K562 (cell line): ENCODE data around the gene FBXW9. TPM values are rescaled to one million over a fixed set of nuclear protein-coding genes. Genes with fewer than 3 reads are reported as not detected.

Experiments used
- ATF7 ChIP-seq: fragments of 450-650 bp; IDR thresholded peaks from 2 replicates; pipeline ENCODE4 v1.7.1; 2014; ENCODE audit warnings: mild to moderate bottlenecking, moderate library complexity
- BACH1 ChIP-seq: fragments of 200-800 bp; sonication (Bioruptor generic); IDR thresholded peaks from 2 replicates; pipeline ENCODE4 v1.6.1; 2016; ENCODE audit warnings: missing genetic modification characterization, missing compliant biosample characterization
- EP300 ChIP-seq: IDR thresholded peaks from 2 replicates; pipeline ENCODE4 v1.6.1; 2012; ENCODE audit warnings: low read length, improper control_type of control experiment
- EZH2 ChIP-seq: IDR thresholded peaks from 2 replicates; pipeline ENCODE4 v1.6.1; 2012; ENCODE audit warnings: low read depth, mild to moderate bottlenecking, inconsistent platforms, low read length, borderline replicate concordance
- HDAC1 ChIP-seq, 2 experiments: fragments of 450-650 bp; IDR thresholded peaks; 2 replicates each; pipeline ENCODE4 v1.6.1; 2016 to 2017; ENCODE audit warnings: inconsistent platforms in 1 of 2, mild to moderate bottlenecking in 1 of 2, moderate library complexity in 1 of 2
- HDAC2 ChIP-seq: fragments of 450-650 bp; IDR thresholded peaks from 2 replicates; pipeline ENCODE4 v1.6.1; 2016; ENCODE audit warnings: mild to moderate bottlenecking
- HNRNPLL ChIP-seq: fragments of 200-400 bp; formaldehyde crosslinking; IDR thresholded peaks from 2 replicates; pipeline ENCODE4 v1.6.1; 2017; ENCODE audit warnings: low read length, low read depth, mild to moderate bottlenecking; ENCODE audit not compliant: poor library complexity, severe bottlenecking
- NEUROD1 ChIP-seq: fragments of 150-350 bp; IDR thresholded peaks from 2 replicates; pipeline ENCODE4 v1.6.1; 2014; ENCODE audit warnings: borderline replicate concordance, low read length, low read depth; ENCODE audit not compliant: partially characterized antibody
- NR2C2 ChIP-seq, 2 experiments: fragments of 200-800 bp in 1 of 2; sonication (Bioruptor generic) in 1 of 2; sonication (generic) in 1 of 2; formaldehyde crosslinking in 1 of 2; IDR thresholded peaks; 2 replicates each; pipeline versions ENCODE4 v1.6.1 to v1.8.0; 2016 to 2022; ENCODE audit warnings: mild to moderate bottlenecking in 1 of 2, missing compliant biosample characterization in 1 of 2, missing genetic modification characterization in 1 of 2, missing genetic modification reagents in 1 of 2
- PHF20 ChIP-seq: fragments of 450-650 bp; IDR thresholded peaks from 2 replicates; pipeline ENCODE4 v1.6.1; 2018; ENCODE audit not compliant: partially characterized antibody
- POLR2B ChIP-seq: fragments of 450-650 bp; IDR thresholded peaks from 2 replicates; pipeline ENCODE4 v1.6.1; 2018; ENCODE audit warnings: low read depth; ENCODE audit not compliant: partially characterized antibody
- PYGO2 ChIP-seq: fragments of 450-650 bp; IDR thresholded peaks from 2 replicates; pipeline ENCODE4 v1.6.1; 2016; ENCODE audit warnings: mild to moderate bottlenecking, missing genetic modification characterization, moderate library complexity, missing compliant biosample characterization
- RBFOX2 ChIP-seq: fragments of 200-400 bp; formaldehyde crosslinking; IDR thresholded peaks from 2 replicates; pipeline ENCODE4 v1.6.1; 2017; ENCODE audit warnings: low read depth, mild to moderate bottlenecking, low read length, moderate library complexity
- RUNX1 ChIP-seq: sonication (generic); IDR thresholded peaks from 2 replicates; pipeline ENCODE4 v1.6.1; 2016; ENCODE audit warnings: antibody characterized with exemption, low read depth
- SIN3B ChIP-seq: fragments of 450-650 bp; IDR thresholded peaks from 2 replicates; pipeline ENCODE4 v1.6.1; 2017; ENCODE audit warnings: low read depth, mild to moderate bottlenecking, moderate library complexity
- SRF ChIP-seq, 2 experiments: fragments of 250-450, 450-650 bp in 1 of 2; sonication (Bioruptor Pico) in 1 of 2; sonication (generic) in 1 of 2; formaldehyde crosslinking; IDR thresholded peaks; 2 replicates each; pipeline versions ENCODE4 v1.5.0 to v1.5.1; 2020 to 2022; ENCODE audit warnings: mild to moderate bottlenecking in 1 of 2, missing genetic modification reagents in 1 of 2
- SRSF7 ChIP-seq: fragments of 200-400 bp; formaldehyde crosslinking; optimal IDR thresholded peaks from 2 replicates; pipeline ENCODE3; 2017; ENCODE audit warnings: mild to moderate bottlenecking, low read depth, low read length
- STAT5A ChIP-seq: IDR thresholded peaks from 2 replicates; pipeline ENCODE4 v1.6.1; 2012; ENCODE audit warnings: low read length, inconsistent platforms, borderline replicate concordance
- TEAD2 ChIP-seq: fragments of 450-650 bp; IDR thresholded peaks from 2 replicates; pipeline ENCODE4 v1.6.1; 2016; ENCODE audit warnings: missing genetic modification characterization, control low read depth, missing compliant biosample characterization
- TOE1 ChIP-seq, 2 experiments: fragments of 450-650 bp in 1 of 2; sonication (generic) in 1 of 2; formaldehyde crosslinking in 1 of 2; IDR thresholded peaks; 2 replicates each; pipeline versions ENCODE4 v1.7.1 to v1.8.0; 2016 to 2022; ENCODE audit warnings: borderline replicate concordance in 2 of 2, mild to moderate bottlenecking in 2 of 2, antibody characterized with exemption in 1 of 2, inconsistent platforms in 1 of 2, low read depth in 1 of 2, missing genetic modification reagents in 1 of 2, moderate library complexity in 1 of 2
- ZBTB7A ChIP-seq: IDR thresholded peaks from 2 replicates; pipeline ENCODE4 v1.6.1; 2011; ENCODE audit warnings: low read depth, mild to moderate bottlenecking, low read length, moderate library complexity, borderline replicate concordance; ENCODE audit not compliant: control insufficient read depth
- ZBTB8A ChIP-seq: fragments of 450-650 bp; IDR thresholded peaks from 2 replicates; pipeline ENCODE4 v1.6.1; 2018; ENCODE audit warnings: mild to moderate bottlenecking, moderate library complexity; ENCODE audit not compliant: partially characterized antibody
- ZFX ChIP-seq: sonication (generic); formaldehyde crosslinking; IDR thresholded peaks from 2 replicates; pipeline ENCODE4 v1.8.0; 2022; ENCODE audit warnings: mild to moderate bottlenecking, missing genetic modification reagents, moderate library complexity
- ZNF197 ChIP-seq: fragments of 200-800 bp; sonication (Bioruptor generic); IDR thresholded peaks from 2 replicates; pipeline ENCODE4 v1.6.1; 2016; ENCODE audit warnings: low read depth, missing genetic modification characterization, missing compliant biosample characterization
- ZNF644 ChIP-seq: fragments of 200-800 bp; sonication (Bioruptor generic); IDR thresholded peaks from 2 replicates; pipeline ENCODE4 v1.6.1; 2016; ENCODE audit warnings: low read depth, missing genetic modification characterization, missing compliant biosample characterization
- ZNF778 ChIP-seq: fragments of 450-650 bp; formaldehyde crosslinking; IDR thresholded peaks from 2 replicates; pipeline ENCODE4 v1.4.0; 2020; ENCODE audit warnings: mild to moderate bottlenecking, moderate library complexity
- polyA plus RNA-seq, 8 experiments: library from polyadenylated mRNA; depleted of rRNA in 4 of 8; stranded (reverse) in 5 of 8; unstranded in 3 of 8; fragments of >200 nt; fragmentation: Nextera tagmentation in 2 of 8; fragmentation: Illumina TruSeq in 1 of 8; extraction: Ambion mirVana in 2 of 8; extraction: Trizol in 1 of 8; gene quantifications; 2 replicates each; pipeline versions ENCODE4 v1.2.1 to v1.2.3, GENCODE V29; 2011 to 2014; ENCODE audit warnings: inconsistent platforms in 1 of 8, missing spikeins in 1 of 8
- total RNA-seq, 7 experiments: library from RNA; depleted of rRNA in 6 of 7; stranded (reverse); fragments of >200 nt in 6 of 7; fragmentation: Illumina TruSeq in 2 of 7; extraction: Trizol in 2 of 7; gene quantifications; 2 replicates each; pipeline versions ENCODE4 v1.2.1 to v1.2.3, GENCODE V29; 2011 to 2021; ENCODE audit warnings: low replicate concordance in 1 of 7
- TF ChIP-seq, protein P1 (sequence below): fragments of 250-450 bp; sonication (Bioruptor Pico); IDR thresholded peaks from 2 replicates; pipeline ENCODE4 v1.4.0; 2020; ENCODE audit warnings: mild to moderate bottlenecking, moderate library complexity

Gene FBXW9
- total and polyA plus RNA-seq, 9 of the 15 experiments (the other 6 are each of a cell fraction or from before 2014, with no cell fraction given) = 0.23 to 21.7 (median 6.2) TPM

DNA sequence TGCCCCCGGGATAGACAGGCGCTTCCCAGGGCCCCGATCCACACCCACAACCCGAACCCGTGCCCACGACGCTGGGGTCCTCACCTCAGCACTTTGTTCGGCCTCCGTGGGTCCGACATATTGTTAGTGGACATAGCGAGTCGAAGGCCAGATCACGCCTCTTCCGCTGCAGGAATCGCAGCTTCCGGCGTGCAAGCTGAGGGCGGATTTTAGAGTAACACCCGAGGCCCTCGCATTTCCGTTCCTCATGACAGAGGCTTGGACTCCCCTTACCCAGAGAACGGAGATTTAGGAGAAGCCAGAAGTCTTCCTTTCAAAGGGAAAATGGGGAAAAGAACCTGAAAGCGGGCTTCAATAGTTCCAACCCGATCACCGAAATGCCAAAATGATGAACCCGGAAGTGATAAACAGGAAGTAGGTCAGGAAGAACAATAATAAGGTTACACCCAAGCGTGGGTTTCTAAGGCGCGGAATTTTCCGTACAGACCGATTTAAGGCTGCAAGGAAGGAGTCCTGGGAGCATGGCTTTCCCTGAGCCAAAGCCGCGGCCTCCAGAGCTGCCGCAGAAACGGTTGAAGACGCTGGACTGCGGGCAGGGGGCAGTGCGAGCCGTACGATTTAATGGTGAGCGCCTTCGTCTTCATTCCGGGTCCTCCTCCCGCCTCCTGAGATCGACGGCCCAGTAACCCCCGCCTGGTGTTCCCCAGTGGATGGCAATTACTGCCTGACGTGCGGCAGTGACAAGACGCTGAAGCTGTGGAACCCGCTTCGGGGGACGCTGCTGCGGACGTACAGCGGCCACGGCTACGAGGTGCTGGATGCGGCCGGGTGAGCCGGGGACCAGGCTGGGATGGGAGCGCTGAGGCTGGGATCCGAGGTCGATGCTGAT lies 26.9 kb downstream of the FBXW9 start (continued):
- TF ChIP-seq, protein P1, sequence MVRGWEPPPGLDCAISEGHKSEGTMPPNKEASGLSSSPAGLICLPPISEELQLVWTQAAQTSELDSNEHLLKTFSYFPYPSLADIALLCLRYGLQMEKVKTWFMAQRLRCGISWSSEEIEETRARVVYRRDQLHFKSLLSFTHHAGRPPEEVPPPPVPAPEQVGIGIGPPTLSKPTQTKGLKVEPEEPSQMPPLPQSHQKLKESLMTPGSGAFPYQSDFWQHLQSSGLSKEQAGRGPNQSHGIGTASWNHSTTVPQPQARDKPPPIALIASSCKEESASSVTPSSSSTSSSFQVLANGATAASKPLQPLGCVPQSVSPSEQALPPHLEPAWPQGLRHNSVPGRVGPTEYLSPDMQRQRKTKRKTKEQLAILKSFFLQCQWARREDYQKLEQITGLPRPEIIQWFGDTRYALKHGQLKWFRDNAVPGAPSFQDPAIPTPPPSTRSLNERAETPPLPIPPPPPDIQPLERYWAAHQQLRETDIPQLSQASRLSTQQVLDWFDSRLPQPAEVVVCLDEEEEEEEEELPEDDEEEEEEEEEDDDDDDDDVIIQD (CRISPR knock-in tag) = no peak
- TF ChIP-seq HDAC2 = peak; percentile 94
- 0 out of 2 replicates have a peak, but pooled peaks have one; percentile 37 for TF ChIP-seq BACH1 (tag)
- TF ChIP-seq ZFX (CRISPR knock-in tag) = peak; percentile 87
- TF ChIP-seq SIN3B = peak; percentile 96
- TF ChIP-seq TEAD2 (tag) = no peak
- no peak for TF ChIP-seq SRSF7
- 0 out of 2 replicates have a peak, but pooled peaks have one; percentile 45 for TF ChIP-seq ZNF644 (tag)
- TF ChIP-seq HNRNPLL = no peak
- TF ChIP-seq NR2C2 (CRISPR knock-in tag; IDR thresholded peaks at IDR 0.05) = peak; percentile 94
- peak; percentile 99 for TF ChIP-seq NR2C2 (tag; IDR thresholded peaks at IDR 0.05)
- TF ChIP-seq SRF (CRISPR knock-in tag; IDR thresholded peaks at IDR 0.05) = no peak
- no peak for TF ChIP-seq EZH2
- peak; percentile 100 for TF ChIP-seq PHF20
- no peak for TF ChIP-seq ZNF778
- TF ChIP-seq RUNX1 = no peak
- peak; percentile 48; the same call in 1 of the 2 replicates for TF ChIP-seq PYGO2 (tag)
- TF ChIP-seq TOE1 (IDR thresholded peaks at IDR 0.05; ENCODE audit: borderline replicate concordance) = peak; percentile 81; the same call in 1 of the 2 replicates
- TF ChIP-seq TOE1 (CRISPR knock-in tag; IDR thresholded peaks at IDR 0.05; ENCODE audit: borderline replicate concordance, low read depth) = no peak
- no peak for TF ChIP-seq NEUROD1
- peak; percentile 40; the same call in 1 of the 2 replicates for TF ChIP-seq ZBTB7A
- TF ChIP-seq RBFOX2 = peak; percentile 81
- no peak for TF ChIP-seq ZBTB8A
- no peak for TF ChIP-seq EP300
- TF ChIP-seq ATF7 = peak; percentile 81
- TF ChIP-seq HDAC1 (IDR thresholded peaks at IDR 0.05) = peak in 1 of 2 experiments; percentile 84; a peak in 2 of 4 replicates
- TF ChIP-seq POLR2B = peak; percentile 25
- TF ChIP-seq STAT5A = peak; percentile 28; the same call in 1 of the 2 replicates
- no peak for TF ChIP-seq ZNF197 (CRISPR knock-in tag)
